RWPE1 (cell line): ENCODE results near the gene FBXW7.

ENCODE experiments used
- CTCF ChIA-PET: fragments of 350-600 bp; sonication (Branson Sonifier 250); formaldehyde crosslinking; extraction: SDS; loops from one replicate; lab custom pipeline; 2021; lab: Yijun Ruan, JAX
- POLR2A ChIA-PET: fragments of 400-600 bp; formaldehyde crosslinking; extraction: SDS; loops from one replicate; lab custom pipeline; 2020; ENCODE audit warnings: antibody characterized with exemption; ENCODE audit not compliant: low non-redundant PET; lab: Yijun Ruan, JAX
- DNase-seq: peaks from one replicate; pipeline ENCODE4 v3.0.0; 2012; ENCODE audit warnings: low spot score
- H3K27ac ChIP-seq: fragments of 450-650 bp; 2 replicates; pipeline ENCODE4 v1.5.1; 2017
- TF ChIP-seq, protein P1 (sequence below): fragments of 450-650 bp; conservative IDR thresholded peaks from 2 replicates; pipeline ENCODE4 v1.5.1; 2017; ENCODE audit warnings: low read depth, mild to moderate bottlenecking

The FBXW7 gene

DNA sequence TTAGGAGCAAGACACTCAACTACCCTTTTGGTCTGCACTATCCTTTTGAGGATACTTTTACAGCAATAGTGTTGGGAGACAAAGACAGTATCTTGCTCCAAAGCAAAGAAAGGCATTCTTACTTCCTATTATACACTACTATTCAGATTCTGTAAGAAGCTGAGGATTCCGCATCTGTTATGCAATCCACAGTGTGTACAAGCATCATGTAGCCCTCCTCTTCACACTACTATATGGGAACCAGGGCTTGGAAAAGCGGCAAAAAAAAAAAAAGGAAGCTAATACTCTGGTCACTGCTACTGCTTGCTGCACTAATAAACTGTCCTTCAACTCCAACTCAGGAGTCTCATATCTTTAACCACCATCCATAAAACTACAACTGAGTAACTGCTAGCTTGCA lies 59.1 kb downstream of the FBXW7 start:
- TF ChIP-seq, protein P1, sequence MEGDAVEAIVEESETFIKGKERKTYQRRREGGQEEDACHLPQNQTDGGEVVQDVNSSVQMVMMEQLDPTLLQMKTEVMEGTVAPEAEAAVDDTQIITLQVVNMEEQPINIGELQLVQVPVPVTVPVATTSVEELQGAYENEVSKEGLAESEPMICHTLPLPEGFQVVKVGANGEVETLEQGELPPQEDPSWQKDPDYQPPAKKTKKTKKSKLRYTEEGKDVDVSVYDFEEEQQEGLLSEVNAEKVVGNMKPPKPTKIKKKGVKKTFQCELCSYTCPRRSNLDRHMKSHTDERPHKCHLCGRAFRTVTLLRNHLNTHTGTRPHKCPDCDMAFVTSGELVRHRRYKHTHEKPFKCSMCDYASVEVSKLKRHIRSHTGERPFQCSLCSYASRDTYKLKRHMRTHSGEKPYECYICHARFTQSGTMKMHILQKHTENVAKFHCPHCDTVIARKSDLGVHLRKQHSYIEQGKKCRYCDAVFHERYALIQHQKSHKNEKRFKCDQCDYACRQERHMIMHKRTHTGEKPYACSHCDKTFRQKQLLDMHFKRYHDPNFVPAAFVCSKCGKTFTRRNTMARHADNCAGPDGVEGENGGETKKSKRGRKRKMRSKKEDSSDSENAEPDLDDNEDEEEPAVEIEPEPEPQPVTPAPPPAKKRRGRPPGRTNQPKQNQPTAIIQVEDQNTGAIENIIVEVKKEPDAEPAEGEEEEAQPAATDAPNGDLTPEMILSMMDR = no peak
- ChIA-PET CTCF (interaction anchor here (0.8 kb wide), 1 partner anchor 14 kb away, joined by 4 read pairs; no protein-coding TSS in a partner anchor), POLR2A (no interaction called here)
- H3K27ac ChIP-seq = no peak overlapping the region
- DNase-seq = no peak

- ChIA-PET POLR2A (no interaction called here), CTCF (interaction anchor here (0.6 kb wide), 1 partner anchor 27 kb away, joined by 3 read pairs; no protein-coding TSS in a partner anchor)
- no peak for DNase-seq
- H3K27ac ChIP-seq = no peak overlapping the region
- TF ChIP-seq, protein P1 = no peak
These were observed 64.6 kb downstream of the FBXW7 start for GRCh38 chr4:152471251-152471792.

DNA sequence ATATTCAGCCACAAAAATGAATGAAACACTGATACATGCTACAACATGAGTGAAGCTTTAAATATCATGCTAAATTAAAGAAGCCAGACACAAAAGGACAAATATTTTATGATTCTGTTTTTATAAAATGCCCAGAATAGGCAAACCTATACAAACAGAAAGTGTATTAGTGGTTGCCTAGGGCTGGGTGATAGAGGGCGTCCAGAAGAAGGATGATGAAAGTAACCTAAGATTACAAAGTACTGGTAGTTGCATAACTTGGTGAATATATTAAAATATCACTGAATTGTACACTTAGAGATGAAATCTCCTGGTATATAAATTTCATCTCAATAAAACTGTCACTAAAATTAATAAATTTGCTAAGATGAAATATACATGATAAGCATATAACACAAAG lies 67.5 kb downstream of the FBXW7 start:
- CTCF ChIA-PET = interaction anchor here (0.6 kb wide), 1 partner anchor 31 kb away, joined by 5 read pairs; no protein-coding TSS in a partner anchor
- no peak for DNase-seq
- TF ChIP-seq, protein P1 = no peak
- H3K27ac ChIP-seq = no peak overlapping the region
- POLR2A ChIA-PET = no interaction called here

DNA sequence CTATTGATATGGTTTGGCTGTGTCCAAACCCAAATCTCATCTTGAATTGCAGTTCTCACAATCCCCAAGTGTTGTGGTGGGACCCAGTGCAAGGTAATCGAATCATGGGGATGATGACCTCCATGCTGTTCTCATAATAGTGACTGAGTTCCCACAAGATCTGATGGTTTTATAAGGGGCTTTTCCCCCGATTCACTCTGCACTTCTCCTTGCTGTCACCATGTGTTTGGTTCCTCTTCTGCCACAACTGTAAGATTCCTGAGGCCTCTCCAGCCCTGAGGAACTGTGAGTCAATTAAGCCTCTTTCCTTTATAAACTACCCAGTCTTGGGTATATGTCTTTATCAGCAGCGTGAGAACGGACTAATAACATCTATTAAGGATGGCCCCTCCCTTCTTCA lies 68.8 kb downstream of the FBXW7 start:
- CTCF ChIA-PET = no interaction called here

DNA sequence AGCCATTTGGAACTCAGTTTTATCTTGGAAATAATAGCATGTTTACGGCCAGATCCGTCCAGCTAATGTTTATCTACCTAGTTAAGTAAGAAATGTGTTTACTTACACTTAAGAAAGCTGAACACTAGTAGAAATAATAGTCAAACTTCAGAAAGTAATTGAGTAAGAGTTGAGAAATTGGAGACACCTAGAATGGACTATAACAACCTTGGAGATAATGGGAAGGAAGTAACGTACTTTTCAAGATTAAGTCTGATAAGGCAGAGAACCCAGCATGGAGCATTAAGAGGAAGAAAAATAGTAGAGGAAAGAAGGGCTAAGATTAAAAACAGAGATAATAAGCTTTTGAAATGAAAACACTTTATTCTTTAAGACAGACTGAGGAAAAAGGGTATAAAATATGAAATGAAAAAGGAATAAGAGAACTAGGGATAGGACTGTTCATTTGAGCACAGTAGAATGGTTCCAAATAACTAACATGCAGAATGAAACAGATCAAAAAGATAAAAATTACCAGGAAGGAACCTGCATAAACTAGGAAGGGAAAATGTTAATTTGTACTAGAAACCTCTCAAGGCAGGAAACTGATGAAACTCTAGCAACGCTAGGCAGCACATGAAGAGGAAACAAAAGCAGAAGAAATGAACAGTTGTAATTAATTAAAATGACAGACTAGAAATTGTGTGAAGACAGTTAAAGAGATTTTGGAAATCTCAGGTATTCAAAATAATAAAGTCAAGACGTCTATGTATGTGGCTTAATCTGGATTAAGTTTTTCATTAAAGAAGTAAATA lies 71.7 kb downstream of the FBXW7 start:
- DNase-seq = no peak
- CTCF ChIA-PET = no interaction called here
- no peak overlapping the region for H3K27ac ChIP-seq
- POLR2A ChIA-PET = no interaction called here
- TF ChIP-seq, protein P1 = no peak

More for the DNA sequence above, 68.8 kb downstream of the FBXW7 start:
- no peak for DNase-seq
- H3K27ac ChIP-seq = no peak overlapping the region
- POLR2A ChIA-PET = no interaction called here
- TF ChIP-seq, protein P1 = no peak

DNA sequence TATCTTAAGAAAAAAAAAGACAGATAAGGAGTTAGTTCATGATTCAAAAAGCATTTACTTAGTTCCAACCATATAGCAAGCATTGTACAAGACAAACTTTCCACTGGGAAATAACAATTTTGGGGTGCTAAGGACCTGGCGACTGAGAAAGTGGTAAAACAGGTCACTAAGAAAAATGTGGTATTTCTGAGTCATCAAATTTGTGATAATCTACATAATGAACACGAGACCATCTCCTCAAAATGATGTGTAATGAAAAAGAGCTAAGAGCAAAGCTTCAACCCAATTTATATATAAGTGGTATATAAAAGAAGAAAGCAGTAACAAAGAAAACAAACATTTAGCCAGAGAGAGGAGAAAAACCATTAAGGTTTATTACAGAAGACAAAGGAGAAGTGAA lies 72.3 kb downstream of the FBXW7 start:
- CTCF ChIA-PET = no interaction called here
- TF ChIP-seq, protein P1 = no peak

More for the DNA sequence above, 72.3 kb downstream of the FBXW7 start:
- POLR2A ChIA-PET = no interaction called here
- no peak overlapping the region for H3K27ac ChIP-seq
- no peak for DNase-seq
